ENCODE data around the gene MYO3B.
A peak's percentile ranks its signal among the peaks of the same experiment; 100 is the strongest.
"Not testable (repeated sequence)": the region's sequence is repeated elsewhere in the genome, so short reads cannot be mapped to it uniquely, and the experiment has no call there.

MYO3B gene

DNA sequence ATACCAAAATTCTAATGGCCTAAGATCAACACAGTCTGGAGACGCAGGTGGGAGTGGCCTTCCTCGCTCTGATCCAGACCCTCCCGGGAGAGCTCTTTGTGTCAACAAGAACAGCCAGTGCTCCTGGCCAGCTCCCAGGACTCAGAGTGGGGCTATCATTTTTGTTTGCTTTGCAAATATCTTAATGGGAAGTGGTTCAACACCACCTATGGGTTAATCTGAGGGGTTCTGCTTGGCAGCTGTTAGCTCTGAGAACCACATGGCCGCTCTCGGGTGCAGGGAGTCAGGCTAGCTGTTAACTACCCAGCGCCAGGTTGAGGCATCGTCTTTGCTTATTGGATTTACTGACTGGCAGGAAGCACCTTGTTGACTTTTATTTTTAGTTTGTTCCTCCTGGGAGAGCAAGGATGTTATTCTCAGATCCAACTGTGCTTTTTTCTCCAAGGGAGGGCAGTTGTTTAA, 352.4 kb downstream of the MYO3B start:
- peak; percentile 91 to 97 for DNase-seq

DNA sequence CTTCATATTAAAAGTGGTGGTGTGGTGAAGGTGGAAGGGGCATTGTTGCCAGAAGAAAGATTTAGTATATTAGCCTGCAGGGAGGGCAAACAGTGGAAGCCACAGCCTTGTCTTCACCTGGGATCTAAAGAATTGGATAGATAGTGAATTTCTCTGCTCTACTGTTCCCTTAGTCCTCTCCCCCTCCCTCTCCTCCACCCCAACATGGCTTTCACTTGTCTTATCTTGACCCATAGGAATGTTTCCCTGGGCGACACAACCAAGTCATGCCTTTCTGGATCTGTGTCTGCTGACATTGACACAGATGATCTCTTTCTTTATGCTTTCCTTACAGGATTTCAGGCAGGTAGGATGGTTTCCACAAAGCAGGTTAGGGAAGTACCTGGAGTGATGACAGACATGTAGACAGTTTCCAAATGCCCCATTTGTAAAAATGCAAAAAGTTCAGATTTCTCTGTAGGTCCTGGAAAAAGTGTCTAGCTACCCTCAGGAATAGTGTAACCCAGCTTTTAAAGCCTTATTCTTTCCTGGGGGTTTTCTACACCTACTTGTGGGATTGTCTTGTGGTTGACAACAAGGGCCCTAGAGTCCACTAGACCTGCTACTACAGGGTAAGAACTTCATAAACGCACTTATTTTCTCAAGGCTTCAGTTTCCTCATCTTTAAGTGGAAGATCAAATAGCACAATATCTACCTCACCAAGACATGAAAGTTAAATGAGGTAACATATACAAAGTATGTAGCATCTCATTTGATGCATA, 353.0 kb downstream of the MYO3B start:
- no peak for DNase-seq

DNA sequence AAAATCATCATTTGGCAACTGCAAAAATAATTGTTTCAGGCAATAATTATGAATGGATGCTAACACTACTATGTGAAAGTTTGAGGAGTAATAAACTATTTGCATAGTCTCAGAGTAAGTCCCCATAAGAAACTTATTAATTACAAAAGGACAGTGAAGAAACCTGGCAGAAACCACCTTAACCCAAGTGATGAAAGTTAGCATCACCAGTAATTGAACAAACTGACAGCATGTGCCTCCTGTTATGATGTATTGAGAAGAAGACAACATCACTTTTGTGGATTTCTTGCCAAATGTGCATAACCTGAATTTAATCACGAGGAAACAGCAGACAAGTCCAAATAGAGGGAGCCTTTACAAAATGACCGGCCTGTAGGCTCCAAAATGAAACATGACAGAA, 353.9 kb downstream of the MYO3B start:
- no peak for DNase-seq

DNA sequence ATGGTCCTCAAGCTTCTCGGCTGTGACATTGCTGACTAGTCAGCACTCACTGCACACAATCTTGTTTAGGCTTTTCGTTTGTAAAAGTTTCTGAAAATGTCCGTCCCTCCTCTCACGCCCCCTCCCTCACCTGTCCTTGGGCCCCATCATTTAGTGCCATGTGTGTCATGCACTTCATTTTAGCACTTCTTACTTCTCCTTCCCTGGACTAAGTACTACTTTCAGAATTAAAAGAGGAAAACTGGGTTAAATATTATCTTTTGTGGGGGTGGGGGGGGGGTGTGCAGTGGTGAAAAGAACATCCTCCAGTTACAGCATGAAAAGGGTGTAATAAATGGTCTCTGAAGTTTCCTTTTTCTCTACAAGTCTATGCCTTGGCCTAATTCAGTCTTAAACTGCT, 355.2 kb downstream of the MYO3B start:
- DNase-seq: no peak

DNA sequence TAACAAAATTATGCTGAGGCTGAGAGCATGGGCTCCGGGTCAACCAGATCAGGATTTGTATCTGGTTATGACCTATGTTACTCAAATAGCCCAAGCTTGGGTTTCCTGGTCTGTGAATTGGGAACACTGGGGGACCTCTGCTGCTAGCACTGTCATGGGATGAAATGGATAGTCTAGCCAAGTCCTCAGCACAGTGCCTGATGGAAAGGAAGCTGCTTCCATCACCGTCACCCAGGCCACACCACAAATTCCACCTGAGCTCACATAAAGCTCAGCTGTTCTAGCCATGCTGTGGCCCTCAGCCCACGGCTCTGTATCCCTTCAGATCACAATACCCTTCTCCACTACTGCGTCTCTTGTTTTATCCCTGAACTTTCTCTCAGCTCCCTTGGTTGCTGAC, 357.6 kb downstream of the MYO3B start:
- DNase-seq: no peak

DNA sequence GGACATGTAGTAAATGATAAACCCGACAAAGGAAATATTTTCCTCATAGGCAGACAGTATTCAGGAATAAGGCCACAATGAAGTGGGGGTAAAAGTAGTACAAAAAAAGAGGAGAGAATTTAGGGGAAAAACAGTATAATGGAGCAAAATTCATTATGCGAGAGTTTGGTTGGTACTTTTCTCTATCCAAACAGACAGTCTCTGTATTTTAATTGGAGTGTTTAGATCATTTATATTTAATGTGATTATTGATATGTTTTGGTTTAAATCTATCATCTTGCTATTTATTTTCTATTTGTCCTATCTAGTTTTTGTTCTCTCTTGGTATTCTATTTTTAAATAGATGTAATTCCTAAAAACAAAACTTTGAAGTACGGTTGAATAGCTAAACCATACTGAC, 366.9 kb downstream of the MYO3B start:
- DNase-seq: no peak

DNA sequence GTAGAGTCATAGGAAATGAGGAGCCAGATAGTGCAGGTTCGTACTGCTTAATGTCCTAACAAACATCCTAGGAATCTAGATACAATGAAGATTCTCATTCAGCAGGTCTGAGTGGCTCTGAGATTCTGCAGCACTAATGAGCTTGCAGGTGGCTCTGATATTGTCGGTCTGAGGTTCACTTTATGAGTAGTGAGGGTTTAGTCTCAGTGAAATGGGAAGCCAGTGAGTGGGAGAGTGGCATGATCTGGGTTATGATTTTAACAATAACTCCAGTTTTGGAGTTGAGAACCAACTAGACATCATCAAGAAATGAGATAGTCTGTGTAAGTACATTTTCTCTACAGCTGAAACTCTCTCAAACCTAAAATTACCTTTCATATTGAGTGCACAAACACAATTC, 370.4 kb downstream of the MYO3B start:
- DNase-seq: no peak

DNA sequence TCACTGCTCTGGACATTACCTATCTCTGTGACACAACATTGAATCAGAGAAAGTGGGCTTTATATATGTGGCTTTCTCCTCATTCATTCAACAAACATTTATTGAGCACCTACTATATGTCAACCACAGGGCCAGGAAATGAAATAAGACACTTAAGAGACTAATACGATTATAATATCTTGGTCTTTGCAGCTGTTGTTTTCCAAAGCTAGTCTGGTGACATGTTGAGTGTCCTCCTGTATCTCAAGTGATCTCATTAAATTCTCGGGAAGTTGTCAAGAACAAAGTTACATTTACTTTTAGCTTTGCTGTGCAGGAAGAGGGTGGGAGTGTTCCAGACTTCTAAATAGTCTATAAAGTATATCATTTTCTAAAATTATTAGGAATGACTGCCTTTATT, 372.6 kb downstream of the MYO3B start:
- peak; percentile 16 to 24 for DNase-seq

DNA sequence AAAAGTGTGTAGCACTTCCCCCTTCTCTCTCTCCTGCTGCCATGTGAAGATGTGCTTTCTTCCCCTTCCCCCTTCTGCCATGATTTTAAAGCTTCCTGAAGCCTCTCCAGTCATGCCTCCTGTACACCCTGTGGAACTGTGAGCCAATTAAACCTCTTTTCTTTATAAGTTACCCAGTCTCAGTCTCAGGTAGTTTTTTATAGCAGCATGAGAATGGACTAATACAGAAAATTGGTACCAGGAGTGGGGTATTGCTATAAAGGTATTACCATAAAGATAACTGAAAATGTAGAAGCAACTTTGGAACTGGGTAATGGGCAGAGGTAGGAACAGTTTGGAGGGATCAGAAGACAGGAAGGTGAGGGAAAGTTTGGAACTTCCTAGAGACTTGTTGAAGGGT, 374.0 kb downstream of the MYO3B start:
- not testable (repeated sequence) for DNase-seq

DNA sequence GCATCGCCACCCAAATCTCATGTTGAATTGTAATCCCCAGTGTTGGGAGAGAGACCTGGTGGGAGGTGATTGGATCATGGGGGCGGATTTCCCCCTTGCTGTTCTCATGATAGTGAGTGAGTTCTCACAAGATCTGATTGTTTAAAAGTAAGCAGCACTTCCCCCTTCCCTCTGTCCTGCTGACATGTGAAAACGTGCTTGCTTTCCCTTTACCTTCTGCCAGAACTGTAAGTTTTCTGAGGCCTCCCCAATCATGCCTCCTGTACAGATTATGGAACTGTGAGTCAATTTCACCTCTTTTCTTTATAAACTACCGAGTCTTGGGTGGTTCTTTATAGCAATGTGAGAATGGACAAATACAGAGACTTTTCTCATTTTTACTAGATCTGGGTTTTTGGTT, 375.8 kb downstream of the MYO3B start:
- no peak for DNase-seq

DNA sequence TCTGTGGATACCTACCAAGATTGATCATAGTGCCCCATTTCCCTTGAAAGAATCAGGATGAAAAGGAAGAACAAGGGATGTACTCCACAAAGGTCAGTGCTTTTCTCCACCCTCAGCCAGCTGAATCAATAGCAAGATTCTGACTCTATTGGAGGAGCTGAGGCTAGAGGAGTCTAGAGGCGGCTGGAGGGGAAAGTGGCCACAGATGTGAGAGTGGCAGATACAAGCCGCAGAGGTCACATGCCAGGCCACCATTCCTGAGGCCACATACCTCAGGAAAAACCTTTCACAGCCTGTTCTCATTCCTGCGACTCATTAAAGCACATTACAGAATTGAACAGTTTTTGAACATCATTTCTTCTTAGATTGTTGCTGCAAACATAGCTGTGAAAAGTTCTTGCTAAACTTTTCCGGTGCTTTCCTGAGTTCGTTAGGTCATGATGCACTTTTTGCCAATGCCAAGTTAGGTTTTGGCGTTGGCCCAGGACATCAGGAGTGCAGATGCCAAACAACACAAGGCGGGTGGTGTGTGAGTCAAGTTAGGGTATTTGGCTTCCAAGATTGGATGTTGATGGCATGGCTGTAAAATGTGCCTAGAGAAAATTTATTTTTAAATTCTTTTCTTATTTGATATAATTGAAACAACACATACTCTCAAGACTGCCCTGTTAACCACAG, 376.5 kb downstream of the MYO3B start:
- DNase-seq: no peak

DNA sequence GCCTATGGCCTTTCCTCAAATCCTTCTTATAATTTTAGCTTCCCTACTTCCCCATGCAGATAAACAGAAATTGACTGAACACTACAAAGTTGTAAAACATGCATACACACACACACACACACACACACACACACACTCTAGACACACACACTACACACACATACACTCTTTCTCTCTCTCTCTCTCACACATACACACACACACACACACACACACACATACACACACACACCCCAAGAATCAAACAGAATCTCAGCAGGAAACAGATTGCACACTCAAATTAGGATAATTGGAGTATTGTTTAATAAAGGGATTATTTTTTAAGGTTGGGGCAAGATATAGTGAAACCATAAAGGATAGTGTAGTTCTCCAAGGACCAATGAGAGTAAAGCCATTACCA, 385.0 kb downstream of the MYO3B start:
- DNase-seq: peak in 1 of 2 experiments; percentile 51

DNA sequence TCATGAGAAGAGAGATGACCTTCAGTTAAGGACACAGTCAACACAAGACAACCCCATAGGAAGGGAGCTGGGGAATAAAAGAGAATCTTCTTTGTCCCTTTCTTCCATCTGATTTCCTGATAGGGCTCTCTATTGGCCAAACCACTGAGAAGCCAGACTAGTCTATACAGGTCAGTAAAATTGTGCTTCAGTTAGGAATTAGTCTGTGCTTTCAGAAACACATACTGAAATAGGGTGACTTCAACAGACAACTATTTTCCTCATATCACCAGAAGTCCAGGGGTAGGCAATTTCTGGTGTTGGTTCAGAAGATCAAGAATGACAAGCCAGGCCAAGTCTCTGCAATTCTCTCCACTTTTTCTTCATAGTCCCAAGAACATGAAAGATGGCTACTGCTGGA, 385.5 kb downstream of the MYO3B start:
- DNase-seq: no peak

DNA sequence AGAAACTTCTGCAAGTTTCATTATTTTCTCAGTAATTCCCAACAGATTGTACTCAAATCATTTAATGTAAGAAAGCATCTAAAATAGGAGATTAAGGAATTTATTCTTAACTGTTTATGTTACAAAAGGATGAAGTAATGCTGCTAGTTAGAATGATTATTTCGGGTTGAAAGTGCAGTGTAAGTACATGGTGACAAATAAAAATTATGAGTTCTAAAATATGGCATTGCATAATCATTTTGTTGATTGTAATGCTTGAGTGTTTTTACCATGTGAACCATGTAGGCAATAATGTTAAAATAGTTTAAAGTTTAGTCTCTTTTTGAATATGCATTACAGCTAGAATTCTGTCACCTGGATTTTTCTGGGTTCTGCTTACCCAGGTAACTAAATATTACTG, 388.2 kb downstream of the MYO3B start:
- no peak for DNase-seq

DNA sequence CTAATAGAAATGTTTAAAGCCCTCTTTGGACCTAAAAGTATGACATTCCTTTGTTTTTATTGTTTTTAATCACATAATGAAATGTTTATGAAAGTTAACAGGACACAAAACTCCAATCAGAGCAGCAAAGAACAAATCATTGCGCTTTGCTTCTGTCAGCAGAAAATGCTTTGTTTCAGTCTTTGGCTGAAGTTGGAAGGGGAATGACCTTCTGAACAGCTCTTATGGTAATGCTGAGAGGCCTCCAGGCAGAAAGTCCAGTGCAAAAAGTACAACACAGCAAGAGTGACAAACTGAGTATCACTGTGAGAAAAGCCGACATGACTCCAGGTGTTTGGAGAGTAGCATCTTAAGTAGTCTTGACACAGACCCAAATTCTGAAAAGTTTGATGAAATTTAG, 389.5 kb downstream of the MYO3B start:
- no peak for DNase-seq

DNA sequence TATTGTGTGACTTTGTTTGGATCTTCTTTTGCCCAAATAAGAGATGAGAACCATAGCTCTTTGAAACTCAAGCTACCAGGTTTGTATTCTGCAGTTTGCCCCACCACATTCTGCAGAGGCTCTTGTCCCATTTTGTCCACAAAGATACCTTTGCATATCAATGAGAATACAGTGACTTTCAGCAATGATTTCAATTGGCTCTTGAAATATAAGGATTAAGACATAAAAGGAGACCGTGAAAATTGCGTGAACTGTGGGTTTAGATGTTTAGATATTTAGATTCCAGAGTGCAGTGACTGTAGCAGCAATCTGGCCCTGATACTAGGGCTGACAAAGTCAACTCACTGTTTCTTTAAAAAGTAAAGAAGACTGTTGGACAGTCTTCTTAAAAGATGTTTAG, 390.6 kb downstream of the MYO3B start:
- no peak for DNase-seq

DNA sequence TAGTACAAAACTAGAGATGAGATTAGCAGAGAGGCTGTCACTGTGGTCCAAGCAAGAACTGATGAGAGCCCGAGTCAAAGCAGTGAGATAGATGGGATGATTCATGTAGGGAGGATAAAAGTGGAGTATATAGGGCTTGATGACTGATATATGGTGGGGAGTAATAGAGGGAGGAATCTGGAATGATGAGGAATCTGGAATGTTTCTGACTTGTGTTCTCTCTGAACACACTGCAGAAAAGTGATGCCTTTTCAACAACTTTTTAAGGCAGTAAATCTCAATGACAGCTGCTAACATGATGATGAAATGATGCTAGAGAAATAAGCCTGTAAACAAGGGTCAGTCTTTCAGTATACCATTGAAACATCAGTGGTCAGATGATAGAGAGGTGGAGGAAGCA, 393.7 kb downstream of the MYO3B start:
- no peak for DNase-seq

DNA sequence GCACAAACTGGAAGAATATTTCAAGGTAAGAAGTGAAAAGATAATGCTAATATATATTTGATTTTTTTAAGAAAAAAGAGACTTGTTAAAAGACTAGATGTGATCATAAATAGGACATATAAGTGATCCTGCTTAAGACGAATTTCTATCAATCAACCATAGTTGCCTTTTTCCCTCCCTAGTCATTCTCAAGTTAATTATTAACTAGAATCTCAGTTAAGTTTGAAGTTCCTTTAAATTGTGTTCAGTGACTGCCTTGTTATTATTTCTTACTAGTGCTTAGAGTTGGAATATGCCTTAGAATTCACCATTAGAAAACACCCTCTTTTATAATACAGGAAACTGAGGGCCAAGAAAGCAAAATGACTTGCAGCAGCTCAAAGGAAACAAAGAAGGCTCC, 395.7 kb downstream of the MYO3B start:
- no peak for DNase-seq

DNA sequence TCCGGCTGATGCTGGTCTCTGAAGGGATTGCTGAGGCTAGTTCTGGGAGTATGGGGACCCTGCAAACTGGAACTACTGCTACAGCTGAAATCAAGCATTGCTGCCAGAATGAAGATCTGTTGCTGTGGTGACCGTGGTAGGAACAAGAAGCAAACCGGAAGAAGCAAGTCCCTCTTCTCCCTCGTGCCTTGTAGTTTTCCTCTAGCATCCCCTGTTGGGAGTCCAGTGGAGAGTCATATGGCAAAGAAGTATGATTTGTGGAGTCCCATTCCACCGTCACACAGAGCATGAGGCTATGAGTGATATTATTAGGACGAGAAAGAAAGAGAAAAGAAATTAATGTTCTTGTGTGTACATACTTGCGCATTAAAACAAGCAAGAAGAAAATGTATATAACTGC, 398.3 kb downstream of the MYO3B start:
- DNase-seq: no peak

DNA sequence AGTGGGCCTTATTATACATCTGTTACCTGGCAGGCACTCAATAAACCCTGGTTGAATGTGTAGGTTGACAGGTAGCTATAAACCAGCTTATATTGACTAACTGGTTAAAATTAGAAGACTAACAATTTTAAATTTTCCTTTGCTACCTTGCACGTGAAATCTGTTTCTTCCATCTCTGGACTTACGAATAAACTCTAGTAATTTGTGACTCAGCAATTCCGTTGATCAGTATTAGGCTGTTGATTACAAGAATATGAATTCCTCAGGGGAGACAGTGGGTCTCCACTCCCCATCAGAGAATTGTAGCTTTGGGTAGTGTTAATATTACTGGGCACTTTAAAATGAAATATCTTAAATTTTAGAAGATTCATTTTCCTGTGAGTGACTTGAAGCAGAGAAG, 399.4 kb downstream of the MYO3B start:
- no peak for DNase-seq

DNA sequence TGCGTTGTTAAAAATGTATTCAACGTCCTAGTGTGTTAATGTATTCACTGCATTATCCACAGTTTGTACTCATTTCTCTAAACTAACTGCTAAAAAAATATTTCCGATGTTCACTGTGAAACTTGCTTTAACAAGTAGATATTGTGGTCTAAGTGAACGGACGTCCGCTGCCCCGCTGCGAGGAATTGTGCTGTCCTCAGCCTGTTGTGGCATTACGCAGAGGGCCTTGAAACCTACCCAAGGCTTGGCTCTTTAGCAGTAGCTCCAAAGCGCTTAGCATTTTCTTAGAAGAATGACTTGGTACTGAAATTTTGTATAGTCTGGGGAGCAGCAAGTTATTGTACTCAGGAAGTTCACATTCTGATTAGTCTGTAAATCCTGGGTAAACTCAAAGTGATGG, 400.7 kb downstream of the MYO3B start:
- DNase-seq: no peak

DNA sequence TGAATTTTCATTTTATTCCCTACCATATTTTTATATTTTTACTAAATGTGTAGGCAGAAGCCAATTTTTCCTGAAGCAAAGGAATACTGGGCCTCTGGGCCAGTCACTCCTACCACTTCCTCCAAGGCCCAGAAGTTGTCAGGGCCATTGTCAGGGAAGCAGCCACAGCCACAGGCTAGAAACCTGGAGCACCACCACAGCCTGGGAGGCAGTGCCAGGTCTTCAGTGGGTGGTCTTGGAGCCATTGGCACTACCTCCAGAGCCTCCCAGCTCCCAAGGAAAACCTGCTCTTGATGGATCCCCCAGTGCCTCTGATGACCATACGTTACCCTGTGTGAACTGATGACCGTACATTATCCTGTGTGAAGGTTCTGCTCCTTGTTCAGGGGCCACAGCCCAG, 401.6 kb downstream of the MYO3B start:
- no peak for DNase-seq

DNA sequence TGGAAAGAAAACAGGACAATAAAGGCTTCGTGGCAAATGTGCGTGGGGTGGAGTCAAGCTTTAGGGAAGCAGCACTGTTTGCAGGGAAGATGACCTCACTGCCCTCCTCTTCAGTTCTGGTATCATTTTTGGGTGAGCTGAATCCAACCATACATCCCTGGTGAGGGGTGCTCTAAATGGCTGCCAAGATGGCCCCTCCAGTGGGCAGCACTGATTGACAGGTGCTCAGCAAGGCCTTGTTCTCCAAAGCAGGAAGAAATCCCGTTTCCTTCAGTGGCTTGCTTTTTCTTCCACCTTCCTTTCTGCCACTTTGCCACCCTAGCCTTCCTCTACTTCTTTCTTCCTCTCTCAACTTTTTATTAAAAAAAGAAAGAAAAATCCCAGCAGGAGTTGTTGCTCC, 404.4 kb downstream of the MYO3B start:
- DNase-seq: no peak

DNA sequence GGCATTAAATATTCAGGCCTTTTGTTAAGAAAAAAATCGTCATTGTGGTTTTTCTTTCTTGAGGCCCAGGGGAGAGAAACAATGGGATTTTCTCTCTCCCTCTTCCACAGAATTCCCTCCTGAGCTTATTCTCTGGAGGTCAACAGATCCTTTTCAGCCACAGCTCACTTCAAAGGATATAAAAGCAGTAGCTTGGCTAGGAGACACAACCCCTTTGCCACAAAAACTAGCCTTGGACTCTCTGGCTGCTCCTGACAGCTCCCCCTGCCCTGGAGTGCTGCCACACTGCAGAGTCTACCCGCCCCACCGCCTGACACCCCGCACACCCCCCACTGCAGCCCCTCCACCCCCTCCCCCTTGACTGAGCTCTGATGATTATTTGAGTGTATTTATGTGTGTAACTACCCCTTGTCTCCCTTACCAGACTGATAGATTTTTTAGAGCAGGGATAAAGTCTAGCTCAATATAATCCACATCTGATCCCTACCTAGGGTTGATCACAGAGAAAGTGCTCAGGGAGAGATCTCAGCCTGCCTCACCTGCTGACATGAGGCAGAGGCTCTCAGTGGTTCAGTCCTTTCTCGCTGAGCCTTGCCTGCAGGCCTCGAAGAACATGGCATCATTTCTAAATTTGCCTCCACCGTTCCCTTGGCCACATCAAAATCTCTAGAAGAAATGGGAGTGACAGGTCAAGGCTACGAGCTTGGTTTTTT, 405.0 kb downstream of the MYO3B start:
- DNase-seq: no peak
